Measurements from ENCODE around the gene SLC66A3.

GRCh38 chr2:11174222-11174621 lies 19.0 kb downstream of the SLC66A3 start:
- TF ChIP-seq POLR2A (IDR thresholded peaks at IDR 0.05) (no peak), CTCF (IDR thresholded peaks at IDR 0.05) (no peak)
